AG04450 (cell line): ENCODE results near the gene MYO5A. TPM values are rescaled to one million over a fixed set of nuclear protein-coding genes. Genes with fewer than 3 reads are reported as not detected.

Experiments used
- CTCF ChIA-PET: fragments of 300-600, 350-600 bp; formaldehyde crosslinking; extraction: SDS; loops from one replicate; lab custom pipeline; 2022; ENCODE audit warnings: antibody characterized with exemption, inconsistent platforms; lab: Charles Lee
- POLR2A ChIA-PET: fragments of 350-600 bp; formaldehyde crosslinking; extraction: SDS; loops from one replicate; lab custom pipeline; 2021; ENCODE audit warnings: antibody characterized with exemption, inconsistent platforms; lab: Yijun Ruan, JAX
- DNase-seq: peaks from one replicate; pipeline ENCODE4 v3.0.0-alpha.2; 2011; ENCODE audit warnings: low read depth, low spot score
- H3K27ac ChIP-seq: one replicate; pipeline ENCODE4 v1.5.1; 2012; ENCODE audit warnings: low read depth, low read length, control low read depth
- H3K27me3 ChIP-seq: one replicate; pipeline ENCODE4 v1.6.0; 2012; ENCODE audit warnings: low read length; ENCODE audit not compliant: control insufficient read depth, insufficient read depth
- H3K4me3 ChIP-seq: 2 replicates; pipeline ENCODE4 v1.5.1; 2011; ENCODE audit warnings: mild to moderate bottlenecking, low read depth, low read length, control low read depth
- H3K9me3 ChIP-seq: 2 replicates; pipeline ENCODE4 v1.5.1; 2012; ENCODE audit warnings: low read length; ENCODE audit not compliant: control insufficient read depth, insufficient read depth
- polyA plus RNA-seq: library from polyadenylated mRNA; depleted of rRNA; stranded (reverse); fragments of >200 nt; gene quantifications from 2 replicates; pipeline ENCODE4 v1.2.3, GENCODE V29; 2011
- TF ChIP-seq, protein P1 (sequence below): IDR thresholded peaks from 2 replicates; pipeline ENCODE4 v1.5.1; 2011; ENCODE audit warnings: low read depth, low read length, control low read depth, inconsistent platforms

Gene MYO5A
- polyA plus RNA-seq, 1 experiment, result 37.2 TPM

DNA sequence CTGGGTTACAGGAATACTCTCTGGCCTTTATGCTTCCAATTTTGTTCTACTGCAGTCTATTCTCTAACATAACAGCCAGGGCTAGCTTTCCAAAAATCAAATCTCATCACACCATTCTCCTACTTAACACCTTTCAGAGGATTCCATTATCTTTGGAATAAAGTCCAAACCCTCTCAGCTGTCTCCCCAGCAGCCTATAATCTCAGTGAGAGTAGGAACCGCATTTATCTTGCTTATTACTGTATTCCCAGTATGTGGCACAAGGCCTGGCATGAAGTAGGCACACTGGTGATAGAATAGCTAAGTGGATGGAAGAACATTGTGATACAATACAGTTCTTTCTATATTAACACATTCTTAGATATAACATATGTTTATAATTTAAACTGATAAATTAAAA, 184.1 kb downstream of the MYO5A start:
- TF ChIP-seq, protein P1, sequence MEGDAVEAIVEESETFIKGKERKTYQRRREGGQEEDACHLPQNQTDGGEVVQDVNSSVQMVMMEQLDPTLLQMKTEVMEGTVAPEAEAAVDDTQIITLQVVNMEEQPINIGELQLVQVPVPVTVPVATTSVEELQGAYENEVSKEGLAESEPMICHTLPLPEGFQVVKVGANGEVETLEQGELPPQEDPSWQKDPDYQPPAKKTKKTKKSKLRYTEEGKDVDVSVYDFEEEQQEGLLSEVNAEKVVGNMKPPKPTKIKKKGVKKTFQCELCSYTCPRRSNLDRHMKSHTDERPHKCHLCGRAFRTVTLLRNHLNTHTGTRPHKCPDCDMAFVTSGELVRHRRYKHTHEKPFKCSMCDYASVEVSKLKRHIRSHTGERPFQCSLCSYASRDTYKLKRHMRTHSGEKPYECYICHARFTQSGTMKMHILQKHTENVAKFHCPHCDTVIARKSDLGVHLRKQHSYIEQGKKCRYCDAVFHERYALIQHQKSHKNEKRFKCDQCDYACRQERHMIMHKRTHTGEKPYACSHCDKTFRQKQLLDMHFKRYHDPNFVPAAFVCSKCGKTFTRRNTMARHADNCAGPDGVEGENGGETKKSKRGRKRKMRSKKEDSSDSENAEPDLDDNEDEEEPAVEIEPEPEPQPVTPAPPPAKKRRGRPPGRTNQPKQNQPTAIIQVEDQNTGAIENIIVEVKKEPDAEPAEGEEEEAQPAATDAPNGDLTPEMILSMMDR, result no peak
- no peak for DNase-seq
- Histone ChIP-seq H3K9me3 (no peaks in the 10 kb centered on the region; the same call in 1 of the 2 replicates), H3K27ac (no peak overlapping the region), H3K4me3 (no peak overlapping the region), H3K27me3 (no peaks in the 10 kb centered on the region)
- ChIA-PET POLR2A (no interaction called here), CTCF (no interaction called here)

DNA sequence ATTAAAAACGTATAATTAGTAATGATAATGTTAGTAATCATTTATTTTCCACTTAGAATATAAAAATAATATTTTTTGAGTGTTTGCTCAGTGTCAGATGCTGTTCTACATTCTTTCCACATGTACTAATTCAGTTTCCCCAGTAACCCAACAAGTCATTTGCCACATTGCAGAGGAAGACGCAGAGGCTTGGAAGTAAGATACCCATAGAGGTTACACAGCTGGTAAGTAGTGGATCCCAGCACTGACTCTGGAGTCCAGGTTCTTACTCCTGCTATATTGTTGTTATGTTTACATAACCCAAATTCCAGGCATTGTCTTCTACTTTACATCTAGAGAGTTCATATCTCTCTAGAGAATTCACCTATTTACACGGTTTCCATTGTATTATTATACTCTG, 184.8 kb downstream of the MYO5A start:
- Histone ChIP-seq H3K27ac (no peak overlapping the region), H3K9me3 (no peaks in the 10 kb centered on the region; the same call in 1 of the 2 replicates), H3K4me3 (no peak overlapping the region), H3K27me3 (no peaks in the 10 kb centered on the region)
- CTCF ChIA-PET, result interaction anchor here (0.9 to 1.1 kb wide), 2 partner anchors 11 to 16 kb away, joined by 3 read pairs; no protein-coding TSS in a partner anchor
- TF ChIP-seq, protein P1, result no peak
- POLR2A ChIA-PET, result no interaction called here
- DNase-seq, result no peak

DNA sequence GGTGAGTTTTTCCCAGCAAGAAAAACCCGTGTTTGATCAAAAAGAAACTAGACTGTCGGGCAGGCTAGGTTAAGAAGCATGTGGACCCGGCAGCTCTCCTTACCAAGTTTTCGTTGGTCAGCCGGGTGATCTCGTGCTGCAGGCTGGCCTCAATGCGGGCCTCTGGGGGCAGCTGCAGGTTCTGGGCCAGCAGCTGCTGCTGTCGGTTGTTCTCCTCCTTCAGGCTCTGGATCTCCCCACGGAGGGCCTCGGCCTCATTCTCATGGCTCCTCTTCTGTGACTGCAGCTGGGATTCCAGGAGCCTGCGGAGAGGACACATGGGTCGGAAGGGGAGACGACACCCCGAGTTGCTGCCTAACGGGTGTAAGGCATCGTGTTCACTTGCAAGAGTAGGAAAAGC, 188.6 kb downstream of the MYO5A start:
- CTCF ChIA-PET, result no interaction called here
- POLR2A ChIA-PET, result no interaction called here

DNA sequence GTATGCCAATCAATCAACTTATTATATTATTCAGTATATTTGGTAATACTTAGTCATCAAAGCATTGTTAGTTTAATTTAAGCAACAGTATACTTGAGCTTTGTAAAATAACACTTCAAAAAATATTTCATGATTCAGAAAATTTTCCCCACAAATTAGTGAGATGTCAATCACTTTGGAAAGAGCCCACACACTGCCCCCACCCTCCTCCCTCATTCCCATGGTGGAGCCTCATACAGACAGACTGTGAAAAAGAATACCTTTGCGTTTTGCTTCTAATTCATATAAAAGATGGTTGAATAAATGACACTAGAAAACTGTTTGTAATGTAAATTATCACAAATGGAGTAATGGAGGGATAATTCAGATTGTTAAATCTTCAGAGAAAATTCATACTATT, 189.8 kb downstream of the MYO5A start:
- TF ChIP-seq, protein P1, result no peak
- Histone ChIP-seq H3K9me3 (no peaks in the 10 kb centered on the region; the same call in 1 of the 2 replicates), H3K27ac (no peak overlapping the region), H3K4me3 (no peak overlapping the region), H3K27me3 (no peaks in the 10 kb centered on the region)
- ChIA-PET POLR2A (no interaction called here), CTCF (interaction anchor here (1.7 kb wide), 1 partner anchor 11 kb away, joined by 3 read pairs; no protein-coding TSS in a partner anchor)
- no peak for DNase-seq

More for the DNA sequence above, 188.6 kb downstream of the MYO5A start:
- Histone ChIP-seq H3K27ac (no peak overlapping the region), H3K27me3 (no peaks in the 10 kb centered on the region), H3K9me3 (no peaks in the 10 kb centered on the region; the same call in 1 of the 2 replicates), H3K4me3 (no peak overlapping the region)
- TF ChIP-seq, protein P1, result no peak
- DNase-seq, result no peak

DNA sequence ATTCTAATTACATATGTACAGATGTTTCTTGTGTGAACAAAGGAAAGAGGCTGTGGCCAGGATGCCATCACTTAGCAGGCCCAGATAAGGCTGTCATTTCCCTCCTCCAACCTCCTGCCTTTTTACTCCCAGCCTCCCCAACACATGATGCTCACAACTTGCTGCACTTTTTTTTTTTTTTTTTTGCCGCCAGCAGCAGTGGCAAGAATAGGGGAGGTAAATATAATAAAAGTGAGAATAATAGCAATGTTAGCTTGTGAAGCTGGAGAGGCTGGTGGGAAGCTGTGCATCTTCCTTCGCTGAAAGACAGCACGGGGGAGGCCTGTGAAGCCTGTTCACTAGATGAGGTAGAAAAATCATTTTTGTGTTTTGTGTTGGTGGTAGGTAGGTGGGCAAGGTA, 190.6 kb downstream of the MYO5A start:
- no peak for DNase-seq
- Histone ChIP-seq H3K4me3 (no peak overlapping the region), H3K27me3 (no peaks in the 10 kb centered on the region), H3K9me3 (no peaks in the 10 kb centered on the region; the same call in 1 of the 2 replicates), H3K27ac (no peak overlapping the region)
- ChIA-PET CTCF (interaction anchor here (1.7 kb wide), 1 partner anchor 11 kb away, joined by 3 read pairs; no protein-coding TSS in a partner anchor), POLR2A (no interaction called here)
- TF ChIP-seq, protein P1, result no peak
